Right lobe of liver (tissue), 6 donors: Measurements from ENCODE around the gene RPL27. TPM values are rescaled to one million over a fixed set of nuclear protein-coding genes. Genes with fewer than 3 reads are reported as not detected.
"Not testable (repeated sequence)": the region's sequence is repeated elsewhere in the genome, so short reads cannot be mapped to it uniquely, and the experiment has no call there.

Experiments used
- ATAC-seq, 4 donors: fragments of 200-7000 bp; cut with Tn5 transposase; one replicate each; pipeline ENCODE4 v1.9.1; 2020; ENCODE audit warnings: mild to moderate bottlenecking in 4 of 4, moderate library complexity in 4 of 4
- DNase-seq, 3 donors: peaks; one replicate each; pipeline ENCODE4 v3.0.0-alpha.2; 2020
- H3K27ac ChIP-seq, 3 donors: fragments of 200-600 bp; one replicate each; pipeline ENCODE4 v1.8.0; 2022
- H3K27me3 ChIP-seq, 2 donors: fragments of 200-600 bp; one replicate each; pipeline ENCODE4 v1.8.0; 2022
- H3K36me3 ChIP-seq, 4 donors: fragments of 200-600 bp; sonication (generic) in 1 of 4; one replicate each; pipeline versions ENCODE4 v1.5.1 to v1.8.0; 2017 to 2022; ENCODE audit warnings: control low read depth in 1 of 4
- H3K4me1 ChIP-seq, 4 donors: fragments of 200-600 bp; sonication (generic) in 1 of 4; one replicate each; pipeline versions ENCODE4 v1.5.1 to v1.8.0; 2017 to 2022; ENCODE audit warnings: control low read depth in 1 of 4
- H3K4me3 ChIP-seq, 3 donors: fragments of 200-600 bp; one replicate each; pipeline ENCODE4 v1.8.0; 2022
- H3K9me3 ChIP-seq, 4 donors: fragments of 200-600 bp; sonication (generic) in 1 of 4; one replicate each; pipeline versions ENCODE4 v1.5.1 to v1.8.0; 2017 to 2022; ENCODE audit warnings: control low read depth in 1 of 4
- POLR2A ChIP-seq: fragments of 450-650 bp; IDR thresholded peaks from one replicate; pipeline ENCODE4 v1.6.1; 2017; ENCODE audit warnings: antibody characterized with exemption, mild to moderate bottlenecking
- WGBS: methylation state at CpG from one replicate; pipeline ENCODE4 v1.1.6; 2018; ENCODE audit warnings: low coverage, low lambda C conversion rate; ENCODE audit not compliant: insufficient coverage; ENCODE audit errors: missing lambda C conversion rate; 5-methylcytosine and 5-hydroxymethylcytosine counted together
- intact Hi-C, 2 donors: fragments of 100-400 bp; cut with DNase I; formaldehyde crosslinking; loops; one replicate each; pipeline versions ENCODE4 v1.11.2 to v1.14.1; 2022
- total RNA-seq, 6 experiments: library from RNA; depleted of rRNA in 2 of 6; stranded (reverse); fragments of >200 nt in 2 of 6; fragmentation: NEBNext Ultra II Directional in 3 of 6; extraction: Animal tissue kit (Norgen Biotek cat#: 25700) in 3 of 6; gene quantifications; one replicate each; pipeline versions ENCODE4 v1.1.0 to v1.2.4, GENCODE V29; 2016 to 2023
- TF ChIP-seq, protein P1 (sequence below), 4 donors: fragments of 200-600 bp in 3 of 4; fragments of 450-650 bp in 1 of 4; IDR thresholded peaks; one replicate each; pipeline versions ENCODE4 v1.5.1 to v1.8.0; 2016 to 2022; ENCODE audit warnings: antibody characterized with exemption in 4 of 4, mild to moderate bottlenecking in 2 of 4
- donor health status: DM: no; HTN: yes; CAD: no.
- donor health status: DM: no; HTN: no; CAD: no.
- donor health status: DM: no; HTN: no; CAD: no.
- donor health status: DM: no; HTN: yes; CAD: no.
- donor health status: DM: no; HTN: yes; CAD: no.

RPL27 gene
- total RNA-seq, 6 experiments from 2014 or later, result 229 to 528 (median 316) TPM

DNA sequence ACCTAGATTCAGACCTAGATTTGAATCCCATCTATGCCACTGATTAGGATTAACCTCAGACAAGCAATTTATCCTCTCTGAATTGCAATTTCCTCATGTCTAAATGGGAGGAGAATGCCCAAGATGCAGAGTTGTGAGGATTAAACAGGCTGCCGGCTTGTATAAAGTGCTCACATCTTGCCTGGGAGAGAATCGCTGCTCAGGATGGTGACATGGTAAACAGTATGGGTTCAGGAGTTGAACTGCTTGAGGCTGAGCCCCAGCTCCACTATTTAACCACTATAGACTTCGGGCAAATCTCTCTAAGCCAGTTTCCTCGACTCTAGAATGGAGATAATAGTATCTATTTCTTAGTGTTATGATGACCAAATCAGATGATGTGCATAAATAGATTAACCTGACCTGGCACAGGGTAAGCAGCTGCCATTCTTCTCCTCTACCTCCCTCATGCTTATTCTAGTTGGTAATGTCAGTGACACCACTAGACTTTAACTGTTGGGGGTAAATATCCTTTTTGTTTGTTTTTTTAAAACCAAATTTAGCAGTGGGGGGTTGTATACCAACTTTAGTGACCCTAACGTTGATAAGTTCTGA, 732 bp upstream of the RPL27 start:
- intact Hi-C loops, result loop anchor here in 1 of 2 donors (10.0 kb wide), 1 partner anchor 127 kb away; the partner anchor contains the start of gene BRCA1
- WGBS, result 7% methylated on average over 5 of the region's 5 CpGs
- no peaks in the 10 kb centered on the region for H3K9me3 ChIP-seq

DNA sequence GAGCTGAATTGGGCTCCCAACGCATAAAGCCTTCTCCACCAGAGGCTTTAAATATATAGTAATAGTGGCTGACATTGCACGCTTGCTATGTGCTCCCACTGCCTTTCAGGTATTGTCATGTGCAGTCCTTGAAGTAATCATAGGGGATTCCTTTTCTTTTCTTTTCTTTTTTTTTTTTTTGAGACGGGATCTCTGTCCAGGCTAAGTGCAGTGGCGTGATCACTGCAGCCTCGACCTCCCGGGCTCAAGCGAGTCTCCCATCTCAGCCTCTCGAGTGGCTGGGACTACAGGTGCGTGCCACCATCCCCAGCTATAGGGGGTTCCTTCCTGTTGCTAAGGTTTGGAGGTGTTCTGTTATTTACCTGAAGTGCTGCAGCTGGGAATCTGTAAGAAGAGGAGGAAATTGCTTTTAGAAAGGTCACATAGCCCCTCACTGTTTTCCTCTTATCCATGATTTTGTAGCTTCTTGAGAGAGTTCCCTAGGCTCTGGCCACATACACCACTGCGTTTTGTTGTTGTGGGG, 845 bp downstream of the RPL27 start:
- intact Hi-C loops, result loop anchor here in 1 of 2 donors (10.0 kb wide), 1 partner anchor 126 kb away; the partner anchor contains the start of gene BRCA1
- H3K4me3 ChIP-seq, result peak overlapping the region; percentile 75 to 87 (median 79)
- no peaks in the 10 kb centered on the region for H3K27me3 ChIP-seq
- peak in 1 of 3 donors; percentile 28 for DNase-seq
- peaks cover 0 to 18% (median 9%) of the 10 kb centered on the region in 4 donors for H3K4me1 ChIP-seq
- no peak for ATAC-seq
- H3K27ac ChIP-seq, result peak overlapping the region; percentile 71 to 85 (median 71)
- TF ChIP-seq POLR2A, result no peak
- TF ChIP-seq, protein P1, sequence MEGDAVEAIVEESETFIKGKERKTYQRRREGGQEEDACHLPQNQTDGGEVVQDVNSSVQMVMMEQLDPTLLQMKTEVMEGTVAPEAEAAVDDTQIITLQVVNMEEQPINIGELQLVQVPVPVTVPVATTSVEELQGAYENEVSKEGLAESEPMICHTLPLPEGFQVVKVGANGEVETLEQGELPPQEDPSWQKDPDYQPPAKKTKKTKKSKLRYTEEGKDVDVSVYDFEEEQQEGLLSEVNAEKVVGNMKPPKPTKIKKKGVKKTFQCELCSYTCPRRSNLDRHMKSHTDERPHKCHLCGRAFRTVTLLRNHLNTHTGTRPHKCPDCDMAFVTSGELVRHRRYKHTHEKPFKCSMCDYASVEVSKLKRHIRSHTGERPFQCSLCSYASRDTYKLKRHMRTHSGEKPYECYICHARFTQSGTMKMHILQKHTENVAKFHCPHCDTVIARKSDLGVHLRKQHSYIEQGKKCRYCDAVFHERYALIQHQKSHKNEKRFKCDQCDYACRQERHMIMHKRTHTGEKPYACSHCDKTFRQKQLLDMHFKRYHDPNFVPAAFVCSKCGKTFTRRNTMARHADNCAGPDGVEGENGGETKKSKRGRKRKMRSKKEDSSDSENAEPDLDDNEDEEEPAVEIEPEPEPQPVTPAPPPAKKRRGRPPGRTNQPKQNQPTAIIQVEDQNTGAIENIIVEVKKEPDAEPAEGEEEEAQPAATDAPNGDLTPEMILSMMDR (IDR thresholded peaks at IDR 0.05), result no peak
- 5% methylated on average over 9 of the region's 10 CpGs for WGBS
- no peaks in the 10 kb centered on the region for H3K9me3 ChIP-seq
- peaks cover 0 to 38% (median 11%) of the 10 kb centered on the region in 4 donors for H3K36me3 ChIP-seq

More for the DNA sequence above, 732 bp upstream of the RPL27 start:
- peak overlapping the region; percentile 35 to 85 (median 52) for H3K27ac ChIP-seq
- ATAC-seq, result peak in 2 of 4 donors; percentile 0 to 5
- H3K4me1 ChIP-seq, result peaks cover 0 to 18% (median 9%) of the 10 kb centered on the region in 4 donors
- H3K27me3 ChIP-seq, result no peaks in the 10 kb centered on the region
- peak overlapping the region in 2 of 3 donors; percentile 75 to 79 for H3K4me3 ChIP-seq
- peak in 1 of 3 donors; percentile 3 for DNase-seq
- H3K36me3 ChIP-seq, result peaks cover 0 to 31% (median 10%) of the 10 kb centered on the region in 4 donors
- TF ChIP-seq, protein P1 (IDR thresholded peaks at IDR 0.05), result no peak
- TF ChIP-seq POLR2A, result no peak

DNA sequence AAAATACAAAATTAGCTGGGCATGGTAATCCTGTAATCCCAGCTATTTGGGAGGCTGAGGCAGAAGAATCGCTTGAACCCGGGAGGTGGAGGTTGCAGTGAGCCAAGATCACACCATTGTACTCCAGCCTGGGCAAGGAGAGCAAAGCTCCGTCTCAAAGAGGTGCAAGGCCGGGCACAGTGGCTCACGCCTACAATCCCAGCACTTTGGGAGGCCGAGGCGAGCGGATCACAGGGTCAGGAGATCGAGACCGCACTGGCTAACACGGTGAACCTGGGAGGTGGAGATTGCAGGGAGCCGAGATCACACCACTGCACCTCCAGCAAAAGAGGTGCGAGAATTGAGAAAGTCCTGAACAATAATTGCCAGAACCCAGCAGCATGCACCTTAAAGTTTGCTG, 2.7 kb downstream of the RPL27 start:
- H3K27me3 ChIP-seq, H3K9me3 ChIP-seq, intact Hi-C loops, ATAC-seq, H3K4me3 ChIP-seq, H3K27ac ChIP-seq: not testable (repeated sequence)
- DNase-seq, result peak in 1 of 3 donors; percentile 41
- WGBS, result 88% methylated on average over 11 of the region's 13 CpGs
- H3K36me3 ChIP-seq, result peaks cover 0 to 43% (median 11%) of the 10 kb centered on the region in 4 donors
- H3K4me1 ChIP-seq, result peaks cover 0 to 18% (median 9%) of the 10 kb centered on the region in 4 donors

DNA sequence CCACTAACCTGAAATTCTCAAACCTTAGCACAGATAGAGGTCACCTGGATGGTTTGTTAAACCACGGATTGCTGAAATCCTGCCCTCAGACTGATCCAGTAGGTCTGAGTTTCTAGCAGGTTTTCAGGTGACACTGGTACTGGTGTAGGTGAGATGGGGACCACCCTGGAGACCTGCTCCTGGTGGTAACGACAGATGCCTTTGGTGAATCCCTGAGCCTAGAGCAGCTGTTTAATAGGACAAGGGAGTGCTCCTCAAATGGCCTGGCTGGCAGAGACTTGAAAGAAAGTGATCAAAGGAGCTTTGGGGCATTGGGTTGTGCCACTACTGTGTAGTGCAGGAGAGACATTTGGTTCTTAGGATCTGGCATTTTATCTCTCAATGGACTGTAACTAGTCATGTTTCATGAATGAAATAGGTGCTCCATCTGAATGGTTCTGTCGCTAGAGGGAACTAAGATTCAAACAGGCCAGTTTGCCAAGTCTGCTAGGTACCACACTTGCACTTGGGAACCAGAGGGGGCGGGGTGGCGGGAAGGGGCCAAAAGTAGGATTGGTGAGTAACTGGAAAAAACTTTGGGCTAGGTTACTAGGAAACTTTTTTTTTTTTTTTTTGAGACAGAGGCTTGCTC, 5.4 kb downstream of the RPL27 start:
- peaks cover 0 to 43% (median 11%) of the 10 kb centered on the region in 4 donors for H3K36me3 ChIP-seq
- TF ChIP-seq POLR2A, result no peak
- TF ChIP-seq, protein P1 (IDR thresholded peaks at IDR 0.05), result no peak
- H3K27me3 ChIP-seq, result no peaks in the 10 kb centered on the region
- no peak overlapping the region for H3K27ac ChIP-seq
- DNase-seq, result peak in 1 of 3 donors; percentile 51
- intact Hi-C loops, result no loop called here
- no peak overlapping the region for H3K4me3 ChIP-seq
- WGBS, result 64% methylated on average over 4 of the region's 5 CpGs
- peak in 3 of 4 donors; percentile 5 to 35 (median 27) for ATAC-seq
- no peaks in the 10 kb centered on the region for H3K9me3 ChIP-seq
- H3K4me1 ChIP-seq, result peaks cover 0 to 20% (median 5%) of the 10 kb centered on the region in 4 donors
